Endothelial cell of umbilical vein (primary cell): ENCODE data around the gene CALD1. TPM values are rescaled to one million over a fixed set of nuclear protein-coding genes. Genes with fewer than 3 reads are reported as not detected.

Experiments
- BruUV-seq: library from RNA; stranded (reverse); fragments of 400-500 nt; replicated peaks from 2 replicates; lab custom pipeline; 2021; lab: Mats Ljungman, UMichigan
- CTCF ChIA-PET: fragments of 300-600, 350-600 bp; sonication (Branson Sonifier 250); formaldehyde crosslinking; loops from one replicate; lab custom pipeline; 2021; ENCODE audit warnings: antibody characterized with exemption, inconsistent platforms; lab: Charles Lee
- POLR2A ChIA-PET: fragments of 300-600, 350-600 bp; sonication (Branson Sonifier 250); formaldehyde crosslinking; loops from one replicate; lab custom pipeline; 2021; ENCODE audit warnings: antibody characterized with exemption, inconsistent platforms; lab: Charles Lee
- DNase-seq: peaks from one replicate; pipeline ENCODE4 v3.0.0-alpha.2; 2011; ENCODE audit warnings: low read depth, low spot score
- FAIRE-seq: peaks from 2 replicates; lab custom pipeline; 2011; peaks lifted over from hg19 to GRCh38; lab: Jason Lieb, UNC
- H2AFZ ChIP-seq: 2 replicates; pipeline ENCODE4 v1.6.0; 2012; ENCODE audit warnings: low read depth, low read length, control low read depth, inconsistent platforms
- H3K27ac ChIP-seq: 2 replicates; pipeline ENCODE4 v1.5.1; 2011; ENCODE audit warnings: low read depth, mild to moderate bottlenecking, control low read depth, low read length, moderate library complexity; ENCODE audit not compliant: insufficient read depth
- H3K27me3 ChIP-seq, 2 experiments: 2 replicates each; pipeline versions ENCODE4 v1.6.0 to v1.6.1; 2011; ENCODE audit warnings: low read length in 2 of 2, mixed read lengths in 1 of 2; ENCODE audit not compliant: control insufficient read depth in 2 of 2, insufficient read depth in 2 of 2
- H3K36me3 ChIP-seq, 2 experiments: 2 replicates in 1 of 2; 3 replicates in 1 of 2; pipeline ENCODE4 v1.5.1; 2011; ENCODE audit warnings: low read length in 2 of 2, mild to moderate bottlenecking in 1 of 2, moderate library complexity in 1 of 2; ENCODE audit not compliant: control insufficient read depth in 2 of 2, insufficient read depth in 2 of 2; ENCODE audit errors: extremely low read depth in 1 of 2
- H3K4me1 ChIP-seq: 3 replicates; pipeline ENCODE4 v1.5.1; 2011; ENCODE audit warnings: mild to moderate bottlenecking, low read length; ENCODE audit not compliant: control insufficient read depth, insufficient read depth; ENCODE audit errors: extremely low read depth
- H3K4me2 ChIP-seq: 2 replicates; pipeline ENCODE4 v1.6.1; 2011; ENCODE audit warnings: low read length, control low read depth, mixed read lengths; ENCODE audit not compliant: insufficient read depth
- H3K4me3 ChIP-seq, 3 experiments: fragments of 200-600 bp in 1 of 3; sonication (generic), shearing (Covaris generic) in 1 of 3; replicated peaks in 1 of 3; 2 replicates each; pipeline ENCODE4 v1.5.1; 2011 to 2016; ENCODE audit warnings: control low read depth in 3 of 3, low read length in 3 of 3, mild to moderate bottlenecking in 2 of 3, inconsistent platforms in 1 of 3, low read depth in 1 of 3, moderate library complexity in 1 of 3; ENCODE audit not compliant: insufficient read depth in 1 of 3
- H3K79me2 ChIP-seq: 2 replicates; pipeline ENCODE4 v1.6.0; 2012; ENCODE audit warnings: low read length, inconsistent platforms; ENCODE audit not compliant: control insufficient read depth, insufficient read depth
- H3K9ac ChIP-seq: replicated peaks from 2 replicates; pipeline ENCODE3; 2011; ENCODE audit warnings: low read length, control low read depth; ENCODE audit not compliant: insufficient read depth; ENCODE audit errors: extremely low read depth
- H3K9me1 ChIP-seq: replicated peaks from 3 replicates; pipeline ENCODE4 v1.6.0; 2011; ENCODE audit warnings: mild to moderate bottlenecking, low read length; ENCODE audit not compliant: control insufficient read depth, insufficient read depth; ENCODE audit errors: extremely low read depth
- H3K9me3 ChIP-seq: replicated peaks from 2 replicates; pipeline ENCODE4 v1.5.1; 2012; ENCODE audit warnings: low read length, inconsistent platforms; ENCODE audit not compliant: control insufficient read depth, insufficient read depth
- H4K20me1 ChIP-seq: replicated peaks from 2 replicates; pipeline ENCODE3; 2011; ENCODE audit warnings: mild to moderate bottlenecking, low read length; ENCODE audit not compliant: control insufficient read depth, insufficient read depth; ENCODE audit errors: extremely low read depth
- CTCF ChIP-seq, 2 donors: IDR thresholded peaks; 1 replicate in 1 of 2; 2 replicates in 1 of 2; pipeline ENCODE4 v1.5.1; 2011; ENCODE audit warnings: low read length in 2 of 2, mild to moderate bottlenecking in 2 of 2, moderate library complexity in 2 of 2, control low read depth in 1 of 2, inconsistent platforms in 1 of 2, low read depth in 1 of 2; ENCODE audit not compliant: insufficient read depth in 1 of 2; ENCODE audit errors: extremely low read depth in 1 of 2
- EZH2 ChIP-seq: IDR thresholded peaks from 2 replicates; pipeline ENCODE4 v1.6.1; 2012; ENCODE audit warnings: borderline replicate concordance, low read depth, mild to moderate bottlenecking, moderate library complexity, low read length, inconsistent platforms; ENCODE audit not compliant: severe bottlenecking
- FOS ChIP-seq: IDR thresholded peaks from 2 replicates; pipeline ENCODE4 v1.6.1; 2011; ENCODE audit warnings: mild to moderate bottlenecking, low read length, moderate library complexity, borderline replicate concordance; ENCODE audit not compliant: insufficient read depth
- GATA2 ChIP-seq: IDR thresholded peaks from 2 replicates; pipeline ENCODE4 v1.7.0; 2011; ENCODE audit warnings: low read depth, mild to moderate bottlenecking, moderate library complexity, mixed read lengths, low read length; ENCODE audit not compliant: insufficient read length, insufficient read depth
- JUN ChIP-seq: IDR thresholded peaks from 2 replicates; pipeline ENCODE4 v1.6.1; 2011; ENCODE audit warnings: borderline replicate concordance, low read depth; ENCODE audit not compliant: insufficient read length, insufficient read depth
- MYC ChIP-seq: IDR thresholded peaks from one replicate; pipeline ENCODE4 v1.6.1; 2011; ENCODE audit warnings: mild to moderate bottlenecking, low read depth, low read length
- POLR2A ChIP-seq: IDR thresholded peaks from 2 replicates; pipeline ENCODE4 v1.6.1; 2012; ENCODE audit warnings: low read depth, mild to moderate bottlenecking, control low read depth, low read length
- POLR2AphosphoS5 ChIP-seq: IDR thresholded peaks from 2 replicates; pipeline ENCODE4 v1.6.1; 2012; ENCODE audit warnings: low read depth, mild to moderate bottlenecking, control low read depth, low read length, moderate library complexity; ENCODE audit not compliant: insufficient read depth
- dilution Hi-C: fragments of 300-500 bp; cut with MboI; formaldehyde crosslinking; loops from one replicate; pipeline ENCODE4 v1.15.0; 2019; ENCODE audit warnings: low sequenced_read_pairs; ENCODE audit not compliant: extremely low pct_ligation_motif_present
- intact Hi-C: fragments of 100-400 bp; cut with micrococcal nuclease; formaldehyde crosslinking; loops from one replicate; pipeline ENCODE4 v1.10.0; 2022
- polyA plus RNA-seq, 4 experiments: library from polyadenylated mRNA; depleted of rRNA in 3 of 4; stranded (reverse) in 3 of 4; unstranded in 1 of 4; fragments of >200 nt; gene quantifications; 2 replicates each; pipeline versions ENCODE4 v1.2.1 to v1.2.3, GENCODE V29; 2011 to 2012; ENCODE audit warnings: missing spikeins in 1 of 4
- total RNA-seq: library from RNA; stranded (reverse); gene quantifications from 2 replicates; pipeline ENCODE4 v1.2.3, GENCODE V29; 2021
- TF ChIP-seq, protein P1 (sequence below): IDR thresholded peaks from 2 replicates; pipeline ENCODE4 v1.6.1; 2011; ENCODE audit not compliant: insufficient read depth, insufficient read length

CALD1 gene
- total and polyA plus RNA-seq, 2 donors (not counting 3 experiments of a cell fraction or from before 2014, with no cell fraction given), result 136 to 307 TPM

DNA sequence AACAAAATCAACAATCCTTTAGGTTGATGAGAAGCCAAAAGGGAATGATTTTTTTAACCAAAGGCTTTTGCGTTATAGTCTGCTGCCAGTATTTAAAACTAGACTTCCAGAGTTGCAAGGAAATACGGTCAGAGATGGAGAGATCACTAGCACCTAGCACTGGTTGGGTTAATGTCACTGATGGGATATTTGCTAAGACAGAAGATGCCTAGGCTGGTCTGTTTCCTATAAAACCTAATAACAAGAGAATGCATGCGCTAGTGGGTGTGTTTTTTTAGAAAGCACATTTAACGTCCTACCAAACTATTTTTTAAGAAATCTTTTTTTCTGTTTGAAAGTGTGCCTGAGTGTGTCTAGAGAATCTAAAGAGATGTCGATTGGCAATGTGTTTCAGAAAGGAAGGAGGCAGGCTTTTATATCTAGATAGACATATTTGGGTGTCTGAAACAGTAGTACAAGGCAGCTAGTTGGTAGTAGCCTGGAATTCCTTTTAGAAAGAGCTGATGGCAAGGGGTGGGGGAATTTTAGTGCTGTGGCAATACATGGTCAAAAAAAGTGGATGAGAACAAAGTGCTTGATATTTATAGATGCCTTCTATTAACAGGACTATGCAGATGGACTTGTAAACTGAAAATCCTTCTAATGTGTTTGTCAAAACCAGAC, 863 bp downstream of the CALD1 start:
- Histone ChIP-seq H3K9me3 (no peaks in the 10 kb centered on the region), H3K4me1 (peaks cover 55% of the 10 kb centered on the region), H3K9ac (peak overlapping the region; percentile 99), H4K20me1 (no peaks in the 10 kb centered on the region), H3K27ac (peak overlapping the region; percentile 97), H3K4me3 (peak overlapping the region; percentile 54 to 100 (median 98)), H3K27me3 (no peaks in the 10 kb centered on the region), H3K9me1 (no peaks in the 10 kb centered on the region), H3K4me2 (peak overlapping the region; percentile 96), H3K36me3 (peaks cover 4 to 8% of the 10 kb centered on the region in 2 experiments), H2AFZ (no peak overlapping the region), H3K79me2 (peaks cover 56% of the 10 kb centered on the region)
- TF ChIP-seq POLR2AphosphoS5 (peak; percentile 2), POLR2A (peak; percentile 18)
- TF ChIP-seq, protein P1, sequence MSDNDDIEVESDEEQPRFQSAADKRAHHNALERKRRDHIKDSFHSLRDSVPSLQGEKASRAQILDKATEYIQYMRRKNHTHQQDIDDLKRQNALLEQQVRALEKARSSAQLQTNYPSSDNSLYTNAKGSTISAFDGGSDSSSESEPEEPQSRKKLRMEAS, result no peak
- intact Hi-C loops, result loop anchor here (5.0 kb wide), 1 partner anchor 392 kb away; the partner anchor contains the start of gene CYREN
- ChIA-PET CTCF (interaction anchor here (1.0 to 1.4 kb wide), 3 partner anchors 56 to 148 kb away, joined by 3 to 4 read pairs (median 3); no protein-coding TSS in a partner anchor), POLR2A (interaction anchor here (0.6 to 1.6 kb wide), 6 partner anchors 10 to 63 kb away, joined by 3 to 4 read pairs (median 4); no protein-coding TSS in a partner anchor)
- BruUV-seq, result no TSS peak
- FAIRE-seq (peak; percentile 21), DNase-seq (peak; percentile 26)
- dilution Hi-C loops, result no loop called here

- H3K9ac ChIP-seq, result peak overlapping the region; percentile 99
- H2AFZ ChIP-seq, result no peak overlapping the region
- POLR2A ChIA-PET, result interaction anchor here (1.0 to 1.1 kb wide), 2 partner anchors 9 to 62 kb away, joined by 3 to 4 read pairs; no protein-coding TSS in a partner anchor
Observed at GRCh38 chr7:134781171-134781570, 1.7 kb downstream of the CALD1 start.

More at GRCh38 chr7:134781171-134781570, 1.7 kb downstream of the CALD1 start:
- Histone ChIP-seq H3K36me3 (peaks cover 4 to 10% of the 10 kb centered on the region in 2 experiments), H3K27ac (peak overlapping the region; percentile 97), H3K4me3 (peak overlapping the region; percentile 54 to 100 (median 98)), H3K9me3 (no peaks in the 10 kb centered on the region), H3K79me2 (peaks cover 63% of the 10 kb centered on the region), H4K20me1 (peaks cover 3% of the 10 kb centered on the region), H3K9me1 (no peaks in the 10 kb centered on the region), H3K27me3 (no peaks in the 10 kb centered on the region), H3K4me1 (peaks cover 62% of the 10 kb centered on the region), H3K4me2 (peak overlapping the region; percentile 96)
- peak; percentile 21 for DNase-seq
- FAIRE-seq, result no peak
- CTCF ChIA-PET, result no interaction called here
- no TSS peak for BruUV-seq
- intact Hi-C loops (loop anchor here (5.0 kb wide), 1 partner anchor 391 kb away; the partner anchor contains the start of gene CYREN), dilution Hi-C loops (no loop called here)
- TF ChIP-seq POLR2AphosphoS5 (no peak), GATA2 (no peak), CTCF (IDR thresholded peaks at IDR 0.05; ENCODE audit: extremely low read depth in 1 of 2, insufficient read depth in 1 of 2, low read depth in 1 of 2, low read length in 2 of 2) (no peak), EZH2 (no peak), JUN (no peak), POLR2A (no peak), MYC (no peak), FOS (no peak)
- TF ChIP-seq, protein P1, result no peak
